Measurements from ENCODE around the gene UNC5C.

- TF ChIP-seq POLR2A (IDR thresholded peaks at IDR 0.05) (no peak), CTCF (IDR thresholded peaks at IDR 0.05) (no peak)
Observed at GRCh38 chr4:95180531-95181242, 368.1 kb downstream of the UNC5C start.

All from breast epithelium (tissue), 3 donors.